Activated CD4-positive, alpha-beta T cell treated with anti-CD3 and anti-CD28 coated beads, Interleukin-2, amount 10 ng/mL, durations not matched to agents 7 days and 5 days (primary cell): Measurements from ENCODE around the gene SPSB1. TPM values are rescaled to one million over a fixed set of nuclear protein-coding genes. Genes with fewer than 3 reads are reported as not detected.

Experiments used
- CTCF ChIA-PET: fragments of 350-600 bp; sonication (Branson Sonifier 250); formaldehyde crosslinking; loops from one replicate; lab custom pipeline; 2021; ENCODE audit warnings: antibody characterized with exemption; lab: Charles Lee
- POLR2A ChIA-PET: fragments of 350-600 bp; sonication (Branson Sonifier 250); formaldehyde crosslinking; loops from one replicate; lab custom pipeline; 2021; ENCODE audit warnings: antibody characterized with exemption; lab: Charles Lee
- DNase-seq: peaks from one replicate; pipeline ENCODE4 v3.0.0-alpha.2; 2020
- H3K27ac Mint-ChIP-seq: one replicate; pipeline ENCODE4 v1.8.0; 2021; ENCODE audit warnings: mild to moderate bottlenecking, moderate library complexity, mixed read lengths
- H3K27me3 Mint-ChIP-seq: one replicate; pipeline ENCODE4 v1.8.0; 2021; ENCODE audit warnings: mixed read lengths
- H3K36me3 Mint-ChIP-seq: one replicate; pipeline ENCODE4 v1.8.0; 2021; ENCODE audit warnings: low read depth, mixed read lengths
- H3K4me1 Mint-ChIP-seq: one replicate; pipeline ENCODE4 v1.8.0; 2021; ENCODE audit warnings: mixed read lengths
- H3K4me3 Mint-ChIP-seq: one replicate; pipeline ENCODE4 v1.8.0; 2021; ENCODE audit warnings: mild to moderate bottlenecking, moderate library complexity, mixed read lengths
- H3K9me3 Mint-ChIP-seq: one replicate; pipeline ENCODE4 v1.8.0; 2021; ENCODE audit warnings: mixed read lengths
- total RNA-seq, 2 experiments: library from RNA; stranded (reverse); gene quantifications; one replicate each; pipeline ENCODE4 v1.2.3, GENCODE V29; 2021

Gene SPSB1
- total RNA-seq, 2 experiments from 2014 or later = 4.8 to 6.6 TPM

- ChIA-PET CTCF (interaction anchor here (1.4 kb wide), 1 partner anchor 26 kb away, joined by 3 read pairs; no protein-coding TSS in a partner anchor), POLR2A (no interaction called here)
- no peak for DNase-seq
- Mint-ChIP-seq H3K4me1 (peaks cover 16% of the 10 kb centered on the region), H3K27me3 (no peaks in the 10 kb centered on the region), H3K36me3 (peaks cover 17% of the 10 kb centered on the region), H3K4me3 (no peak overlapping the region), H3K27ac (no peak overlapping the region), H3K9me3 (peaks cover 20% of the 10 kb centered on the region)
These were observed 29.3 kb upstream of the SPSB1 start for GRCh38 chr1:9263276-9263855.

GRCh38 chr1:9263984-9264872, 28.5 kb upstream of the SPSB1 start:
- peaks cover 16% of the 10 kb centered on the region for H3K4me1 Mint-ChIP-seq
- H3K9me3 Mint-ChIP-seq = peaks cover 15% of the 10 kb centered on the region
- H3K27me3 Mint-ChIP-seq = no peaks in the 10 kb centered on the region
- POLR2A ChIA-PET = no interaction called here
- peaks cover 12% of the 10 kb centered on the region for H3K36me3 Mint-ChIP-seq
- H3K4me3 Mint-ChIP-seq = no peak overlapping the region
- CTCF ChIA-PET = interaction anchor here (1.4 kb wide), 1 partner anchor 25 kb away, joined by 3 read pairs; no protein-coding TSS in a partner anchor
- DNase-seq = no peak
- no peak overlapping the region for H3K27ac Mint-ChIP-seq

- no peak overlapping the region for H3K27ac Mint-ChIP-seq
These were observed 27.7 kb upstream of the SPSB1 start for GRCh38 chr1:9265037-9265436.

GRCh38 chr1:9265968-9266367, 26.7 kb upstream of the SPSB1 start:
- Mint-ChIP-seq H3K4me1 (peaks cover 16% of the 10 kb centered on the region), H3K36me3 (peaks cover under 1% of the 10 kb centered on the region)
- CTCF ChIA-PET = interaction anchor here (0.6 to 1.7 kb wide), 5 partner anchors 10 to 190 kb away, joined by 3 to 5 read pairs (median 4); partner anchors contain the start of gene H6PD

More at GRCh38 chr1:9265037-9265436, 27.7 kb upstream of the SPSB1 start:
- peaks cover 16% of the 10 kb centered on the region for H3K4me1 Mint-ChIP-seq
- peaks cover 5% of the 10 kb centered on the region for H3K36me3 Mint-ChIP-seq
- CTCF ChIA-PET = interaction anchor here (0.9 to 1.7 kb wide), 3 partner anchors 11 to 191 kb away, joined by 3 to 5 read pairs (median 3); no protein-coding TSS in a partner anchor
- H3K27me3 Mint-ChIP-seq = no peaks in the 10 kb centered on the region
- no peak for DNase-seq
- POLR2A ChIA-PET = no interaction called here
- H3K4me3 Mint-ChIP-seq = no peak overlapping the region
- H3K9me3 Mint-ChIP-seq = peaks cover 7% of the 10 kb centered on the region

GRCh38 chr1:9267352-9267686, 25.4 kb upstream of the SPSB1 start:
- Mint-ChIP-seq H3K27ac (no peak overlapping the region), H3K4me1 (peaks cover 15% of the 10 kb centered on the region), H3K36me3 (no peaks in the 10 kb centered on the region), H3K4me3 (no peak overlapping the region), H3K27me3 (no peaks in the 10 kb centered on the region), H3K9me3 (no peaks in the 10 kb centered on the region)
- no peak for DNase-seq
- CTCF ChIA-PET = interaction anchor here (0.7 to 2.7 kb wide), 32 partner anchors 8 to 306 kb away, joined by 3 to 15 read pairs (median 4); partner anchors contain the start of gene H6PD
- POLR2A ChIA-PET = no interaction called here

More at GRCh38 chr1:9265968-9266367, 26.7 kb upstream of the SPSB1 start:
- Mint-ChIP-seq H3K27ac (no peak overlapping the region), H3K4me3 (no peak overlapping the region), H3K9me3 (no peaks in the 10 kb centered on the region), H3K27me3 (no peaks in the 10 kb centered on the region)
- POLR2A ChIA-PET = no interaction called here
- DNase-seq = no peak

GRCh38 chr1:9267827-9268581, 24.7 kb upstream of the SPSB1 start:
- Mint-ChIP-seq H3K27me3 (no peaks in the 10 kb centered on the region), H3K27ac (no peak overlapping the region), H3K9me3 (no peaks in the 10 kb centered on the region), H3K36me3 (no peaks in the 10 kb centered on the region), H3K4me1 (peaks cover 15% of the 10 kb centered on the region), H3K4me3 (no peak overlapping the region)
- CTCF ChIA-PET = interaction anchor here (0.6 to 2.7 kb wide), 14 partner anchors 15 to 305 kb away, joined by 3 to 15 read pairs (median 5); no protein-coding TSS in a partner anchor
- POLR2A ChIA-PET = no interaction called here
- DNase-seq = no peak

- no peaks in the 10 kb centered on the region for H3K36me3 Mint-ChIP-seq
- ChIA-PET CTCF (interaction anchor here (0.7 to 2.7 kb wide), 7 partner anchors 20 to 222 kb away, joined by 3 to 13 read pairs (median 4); no protein-coding TSS in a partner anchor), POLR2A (no interaction called here)
- DNase-seq = no peak
- no peaks in the 10 kb centered on the region for H3K27me3 Mint-ChIP-seq
- H3K4me1 Mint-ChIP-seq = peaks cover 15% of the 10 kb centered on the region
- no peak overlapping the region for H3K4me3 Mint-ChIP-seq
- H3K27ac Mint-ChIP-seq = no peak overlapping the region
- no peaks in the 10 kb centered on the region for H3K9me3 Mint-ChIP-seq
These were observed 23.6 kb upstream of the SPSB1 start for GRCh38 chr1:9269078-9269501.

GRCh38 chr1:9269721-9270120, 23.0 kb upstream of the SPSB1 start:
- H3K4me1 Mint-ChIP-seq = peaks cover 15% of the 10 kb centered on the region
- no peaks in the 10 kb centered on the region for H3K9me3 Mint-ChIP-seq
- no peaks in the 10 kb centered on the region for H3K27me3 Mint-ChIP-seq
- CTCF ChIA-PET = interaction anchor here (1.2 kb wide), 1 partner anchor 19 kb away, joined by 3 read pairs; no protein-coding TSS in a partner anchor
- no peak overlapping the region for H3K27ac Mint-ChIP-seq
- no peak for DNase-seq
- POLR2A ChIA-PET = no interaction called here
- no peak overlapping the region for H3K4me3 Mint-ChIP-seq
- H3K36me3 Mint-ChIP-seq = no peaks in the 10 kb centered on the region

- POLR2A ChIA-PET = no interaction called here
- Mint-ChIP-seq H3K27ac (no peak overlapping the region), H3K9me3 (no peaks in the 10 kb centered on the region), H3K4me1 (peaks cover 20% of the 10 kb centered on the region), H3K27me3 (no peaks in the 10 kb centered on the region), H3K4me3 (no peak overlapping the region), H3K36me3 (no peaks in the 10 kb centered on the region)
- CTCF ChIA-PET = interaction anchor here (1.2 kb wide), 1 partner anchor 18 kb away, joined by 3 read pairs; no protein-coding TSS in a partner anchor
- DNase-seq = no peak
These were observed 22.3 kb upstream of the SPSB1 start for GRCh38 chr1:9270290-9270883.

GRCh38 chr1:9271283-9271682, 21.4 kb upstream of the SPSB1 start:
- POLR2A ChIA-PET = no interaction called here
- Mint-ChIP-seq H3K36me3 (no peaks in the 10 kb centered on the region), H3K27me3 (peaks cover 1% of the 10 kb centered on the region), H3K27ac (no peak overlapping the region), H3K4me1 (peaks cover 27% of the 10 kb centered on the region), H3K4me3 (no peak overlapping the region), H3K9me3 (no peaks in the 10 kb centered on the region)
- CTCF ChIA-PET = interaction anchor here (0.6 to 1.6 kb wide), 3 partner anchors 12 to 529 kb away, joined by 3 to 4 read pairs (median 3); no protein-coding TSS in a partner anchor
- DNase-seq = no peak

GRCh38 chr1:9271861-9272595, 20.7 kb upstream of the SPSB1 start:
- Mint-ChIP-seq H3K27ac (no peak overlapping the region), H3K4me3 (no peak overlapping the region), H3K4me1 (peaks cover 24% of the 10 kb centered on the region), H3K27me3 (peaks cover 1% of the 10 kb centered on the region), H3K36me3 (peaks cover 1% of the 10 kb centered on the region), H3K9me3 (no peaks in the 10 kb centered on the region)
- POLR2A ChIA-PET = no interaction called here
- no peak for DNase-seq
- CTCF ChIA-PET = interaction anchor here (0.8 to 1.6 kb wide), 6 partner anchors 10 to 224 kb away, joined by 3 to 4 read pairs (median 3); no protein-coding TSS in a partner anchor
